Measurements from ENCODE around the gene SPTAN1.
A peak's percentile ranks its signal among the peaks of the same experiment; 100 is the strongest.
"Not testable (repeated sequence)": the region's sequence is repeated elsewhere in the genome, so short reads cannot be mapped to it uniquely, and the experiment has no call there.

The SPTAN1 gene

GRCh38 chr9:128553728-128554127 lies 1.3 kb downstream of the SPTAN1 start:
- no peak for DNase-seq

DNA sequence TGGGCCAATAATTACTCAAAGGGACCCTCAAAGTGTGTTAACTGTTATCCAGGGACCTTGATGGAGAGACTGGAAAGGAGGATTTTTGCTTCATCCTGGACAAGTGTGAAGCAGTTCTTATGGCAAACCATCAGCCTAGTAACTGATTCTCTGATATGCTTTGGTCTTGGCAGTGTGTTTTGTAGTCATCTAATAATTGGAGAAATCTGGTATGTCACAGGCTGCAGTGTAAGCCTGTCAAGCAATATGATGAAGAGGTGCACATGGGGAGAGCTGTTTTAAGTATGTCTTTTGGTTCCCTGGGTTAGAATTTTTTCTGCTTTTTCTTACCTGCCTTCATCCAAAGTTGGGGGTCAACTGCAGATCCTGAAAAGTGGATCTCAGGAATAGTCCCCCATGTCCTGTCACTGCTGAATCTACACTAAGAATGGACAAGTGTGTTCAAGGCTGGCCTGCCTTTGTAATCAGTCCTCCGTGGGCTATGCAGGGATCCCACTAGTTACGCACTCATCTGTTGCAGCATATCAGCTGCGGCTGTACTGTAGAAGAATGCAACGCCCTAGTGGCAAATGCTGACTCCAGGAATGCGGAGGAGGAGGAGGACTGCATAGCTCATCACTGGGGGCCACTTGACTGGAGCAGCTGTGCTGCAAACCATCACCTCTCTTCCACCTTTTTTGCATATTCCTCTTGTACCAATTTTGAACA lies 1.9 kb downstream of the SPTAN1 start:
- DNase-seq, result peak; percentile 19

- no peak for DNase-seq
Measured at GRCh38 chr9:128555180-128555721, 2.9 kb downstream of the SPTAN1 start.

DNA sequence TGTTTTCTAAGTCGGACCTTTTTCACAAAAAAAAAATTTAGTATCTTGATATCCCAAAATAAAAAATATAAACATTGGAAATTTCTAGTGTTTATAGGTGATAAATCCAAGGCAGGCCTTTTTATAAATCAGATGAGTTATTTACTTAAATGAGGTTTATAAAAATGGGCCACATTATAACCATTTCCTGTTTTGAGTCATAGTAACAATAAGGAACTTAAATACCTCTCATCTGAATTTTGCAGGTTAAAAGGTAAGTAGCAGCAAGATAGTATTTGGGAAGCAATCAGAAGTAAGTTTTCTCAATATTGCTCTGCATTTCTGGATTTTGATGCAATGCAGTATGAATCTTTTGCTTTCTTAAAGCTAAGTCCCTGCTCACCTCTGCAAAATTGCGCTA lies 3.9 kb downstream of the SPTAN1 start:
- DNase-seq, result no peak

- DNase-seq, result no peak
Measured at GRCh38 chr9:128556926-128557634, 4.7 kb downstream of the SPTAN1 start.

- peak; percentile 51 for DNase-seq
Measured at GRCh38 chr9:128558431-128559310, 6.3 kb downstream of the SPTAN1 start.

- DNase-seq, result no peak
Measured at GRCh38 chr9:128565578-128565977, 13.2 kb downstream of the SPTAN1 start.

DNA sequence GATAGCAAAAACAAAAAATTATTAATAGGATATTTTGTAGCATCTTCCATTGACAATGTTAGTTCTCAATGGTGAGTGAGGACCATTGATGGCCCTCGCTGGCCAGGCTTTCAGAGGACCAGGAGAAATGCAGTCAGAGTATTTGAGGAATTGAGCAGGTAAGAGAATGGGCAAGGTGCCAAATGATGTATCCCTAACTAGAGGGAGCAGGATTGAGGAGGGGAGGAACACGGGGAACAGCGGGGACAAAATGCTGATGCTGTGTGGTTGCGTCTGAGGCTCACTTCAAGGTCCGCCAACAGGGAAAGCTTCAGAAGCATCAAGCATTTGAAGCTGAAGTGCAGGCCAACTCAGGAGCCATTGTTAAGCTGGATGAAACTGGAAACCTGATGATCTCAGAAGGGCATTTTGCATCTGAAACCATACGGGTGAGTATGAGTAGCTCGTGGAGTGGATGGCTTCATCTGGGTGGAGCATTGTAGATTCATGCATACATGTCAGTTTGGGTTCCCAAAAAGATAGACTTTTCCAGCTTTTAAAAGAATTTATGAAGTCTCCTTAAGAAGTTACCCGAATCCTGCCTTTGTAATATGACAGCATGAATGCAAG lies 16.2 kb downstream of the SPTAN1 start:
- DNase-seq, result no peak

DNA sequence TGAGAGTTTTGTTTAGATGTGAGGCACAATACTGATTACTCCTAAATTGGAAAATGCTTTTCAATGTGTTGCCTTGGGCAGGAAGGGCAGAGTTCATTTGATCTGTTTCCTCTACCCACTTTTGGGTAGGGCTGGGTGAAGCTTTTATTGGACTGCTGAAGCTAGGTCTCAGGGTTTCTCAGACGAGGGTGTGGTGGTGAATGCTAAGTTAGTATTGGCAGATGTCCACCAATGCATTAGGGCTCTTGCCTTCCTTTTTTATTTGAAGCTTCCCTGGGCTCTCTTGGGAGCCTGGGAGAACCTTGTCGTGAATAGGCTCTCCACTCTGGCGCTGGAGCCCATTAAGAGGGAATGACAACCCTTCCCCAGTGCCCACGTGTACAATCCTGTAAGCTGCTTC lies 23.1 kb downstream of the SPTAN1 start:
- no peak for DNase-seq

DNA sequence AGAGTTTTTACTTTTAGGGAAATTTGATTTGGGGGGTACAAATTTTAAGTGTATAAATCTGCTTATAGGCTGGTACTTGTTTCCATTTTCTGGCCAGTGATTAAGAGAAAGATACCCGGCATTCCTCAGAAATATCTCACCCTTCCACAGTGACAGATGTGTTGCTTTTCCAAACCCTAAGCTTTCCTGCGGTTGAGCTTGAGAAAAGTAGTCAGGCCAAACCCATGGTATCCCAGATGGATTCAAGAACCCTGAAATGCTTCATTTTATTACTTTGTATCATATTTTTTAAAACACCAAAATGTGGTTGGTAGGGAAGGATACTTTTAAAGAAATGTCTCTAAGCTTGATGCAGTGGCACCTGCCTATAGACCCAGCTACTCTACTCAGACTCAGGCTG lies 23.5 kb downstream of the SPTAN1 start:
- DNase-seq, result no peak

GRCh38 chr9:128577206-128577605 lies 24.8 kb downstream of the SPTAN1 start:
- no peak for DNase-seq

- DNase-seq, result no peak
Measured at GRCh38 chr9:128579194-128579593, 26.8 kb downstream of the SPTAN1 start.

- no peak for DNase-seq
Measured at GRCh38 chr9:128580731-128581130, 28.3 kb downstream of the SPTAN1 start.

- not testable (repeated sequence) for DNase-seq
Measured at GRCh38 chr9:128585155-128585554, 32.8 kb downstream of the SPTAN1 start.

DNA sequence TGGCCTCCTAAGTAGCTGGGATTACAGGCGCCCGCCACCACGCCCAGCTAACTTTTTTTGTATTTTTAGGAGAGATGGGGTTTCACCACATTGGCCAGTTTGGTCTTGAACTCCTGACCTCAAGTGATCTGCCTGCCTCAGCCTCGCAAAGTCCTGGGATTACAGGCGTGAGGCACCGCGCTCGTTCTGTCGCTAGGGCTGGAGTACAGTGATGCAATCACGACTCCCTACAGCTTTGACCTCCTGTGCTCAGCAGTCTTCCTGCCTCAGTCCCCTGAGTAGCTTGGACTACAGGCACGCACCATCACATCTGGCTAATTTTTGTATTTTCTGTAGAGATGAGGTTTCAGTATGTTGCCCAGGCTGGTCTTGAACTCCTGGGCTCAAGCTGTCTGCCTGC lies 34.5 kb downstream of the SPTAN1 start:
- not testable (repeated sequence) for DNase-seq

GRCh38 chr9:128587453-128587852 lies 35.1 kb downstream of the SPTAN1 start:
- peak; percentile 34 for DNase-seq

DNA sequence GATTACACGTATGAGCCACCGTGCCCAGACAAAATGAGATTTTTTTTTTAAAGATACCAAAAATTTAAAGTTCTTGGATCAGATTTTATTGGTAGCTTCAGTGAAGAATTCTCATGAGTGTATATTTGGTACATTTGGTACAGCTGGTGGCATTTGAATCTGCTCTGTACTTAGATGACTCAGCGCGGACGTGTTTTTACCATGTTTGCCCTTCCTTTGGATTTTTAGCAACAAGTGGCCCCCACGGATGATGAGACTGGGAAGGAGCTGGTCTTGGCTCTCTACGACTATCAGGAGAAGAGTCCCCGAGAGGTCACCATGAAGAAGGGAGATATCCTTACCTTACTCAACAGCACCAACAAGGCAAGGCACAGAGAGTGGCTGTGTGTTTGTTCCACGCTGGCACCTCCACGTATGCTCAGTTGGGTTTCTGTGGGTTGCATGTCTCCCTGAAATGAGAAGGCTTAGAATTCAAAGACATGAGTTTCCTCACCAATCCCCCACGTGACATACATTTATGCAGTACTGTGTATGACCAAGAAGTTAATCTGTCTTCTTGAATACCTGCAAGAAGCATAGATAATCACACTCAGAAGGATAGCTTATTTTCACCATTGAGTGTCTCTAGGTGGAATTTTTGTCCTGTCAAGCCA lies 36.3 kb downstream of the SPTAN1 start:
- DNase-seq, result no peak

- DNase-seq, result no peak
Measured at GRCh38 chr9:128593039-128593438, 40.7 kb downstream of the SPTAN1 start.

- DNase-seq, result no peak
Measured at GRCh38 chr9:128593856-128594255, 41.5 kb downstream of the SPTAN1 start.

DNA sequence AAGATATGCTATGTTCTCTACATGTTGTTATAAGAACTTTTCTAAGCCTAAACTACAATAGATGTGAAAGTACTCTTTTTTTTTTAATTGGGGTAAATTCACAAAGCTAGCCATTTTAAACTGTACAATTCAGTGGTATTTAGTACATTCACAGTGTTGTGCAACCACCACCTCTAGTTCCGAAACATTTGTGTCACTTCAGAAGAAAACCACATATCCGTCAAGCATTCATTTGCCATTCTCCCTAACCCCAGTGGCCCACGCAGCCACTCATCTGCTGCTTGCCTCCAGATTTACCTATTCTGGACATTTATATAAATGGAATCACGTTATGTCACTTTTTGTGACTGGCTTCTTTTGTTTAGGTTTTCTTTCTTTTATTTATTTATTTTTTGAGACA lies 43.1 kb downstream of the SPTAN1 start:
- no peak for DNase-seq

DNA sequence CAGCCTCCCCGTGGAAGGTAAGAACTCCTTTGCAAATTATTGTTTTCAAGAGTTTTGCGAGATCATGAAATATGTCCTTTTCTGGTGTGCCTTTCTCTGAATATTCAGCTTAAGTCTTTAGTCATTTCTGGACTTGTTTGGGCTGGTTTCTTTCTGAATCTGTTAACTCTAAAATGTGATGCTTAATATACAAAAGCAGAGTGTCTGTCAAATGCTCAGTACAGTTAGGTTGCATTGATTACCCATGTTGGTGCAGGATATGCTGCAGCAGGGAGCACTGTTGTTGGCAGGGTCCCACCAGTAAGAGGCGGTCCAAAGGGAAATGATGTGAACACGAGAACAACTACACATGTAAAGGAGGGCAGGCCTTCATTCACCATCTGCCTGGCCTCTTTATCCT lies 47.7 kb downstream of the SPTAN1 start:
- no peak for DNase-seq

DNA sequence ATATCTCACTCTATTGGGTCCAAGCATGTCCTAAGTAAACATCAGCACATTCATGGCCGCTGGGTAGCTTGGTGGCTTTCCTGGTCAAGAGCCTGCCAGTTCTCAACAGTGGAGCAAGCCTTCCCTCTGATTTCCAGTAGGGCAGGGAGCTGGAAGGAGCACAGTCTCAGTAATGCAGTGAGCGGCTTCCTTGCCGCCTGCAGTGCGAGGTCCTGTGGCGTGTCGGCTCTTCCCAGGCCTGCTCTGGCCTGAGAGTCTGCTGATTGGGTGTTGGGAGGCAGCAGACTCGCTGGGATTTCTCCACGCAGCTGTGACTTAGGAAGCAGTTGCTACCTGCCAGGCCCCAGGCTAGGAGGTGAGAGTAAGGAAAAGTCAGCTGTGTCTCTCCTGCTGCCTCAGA lies 51.3 kb downstream of the SPTAN1 start:
- DNase-seq, result no peak

All from CD4-positive, alpha-beta T cell treated with Interleukin-15 for 1 hour (primary cell).